ENCODE measurements around the gene PCP2. TPM values are rescaled to one million over a fixed set of nuclear protein-coding genes. Genes with fewer than 3 reads are reported as not detected.

Gene PCP2
- total RNA-seq, 1 donor from 2014 or later: not detected

DNA sequence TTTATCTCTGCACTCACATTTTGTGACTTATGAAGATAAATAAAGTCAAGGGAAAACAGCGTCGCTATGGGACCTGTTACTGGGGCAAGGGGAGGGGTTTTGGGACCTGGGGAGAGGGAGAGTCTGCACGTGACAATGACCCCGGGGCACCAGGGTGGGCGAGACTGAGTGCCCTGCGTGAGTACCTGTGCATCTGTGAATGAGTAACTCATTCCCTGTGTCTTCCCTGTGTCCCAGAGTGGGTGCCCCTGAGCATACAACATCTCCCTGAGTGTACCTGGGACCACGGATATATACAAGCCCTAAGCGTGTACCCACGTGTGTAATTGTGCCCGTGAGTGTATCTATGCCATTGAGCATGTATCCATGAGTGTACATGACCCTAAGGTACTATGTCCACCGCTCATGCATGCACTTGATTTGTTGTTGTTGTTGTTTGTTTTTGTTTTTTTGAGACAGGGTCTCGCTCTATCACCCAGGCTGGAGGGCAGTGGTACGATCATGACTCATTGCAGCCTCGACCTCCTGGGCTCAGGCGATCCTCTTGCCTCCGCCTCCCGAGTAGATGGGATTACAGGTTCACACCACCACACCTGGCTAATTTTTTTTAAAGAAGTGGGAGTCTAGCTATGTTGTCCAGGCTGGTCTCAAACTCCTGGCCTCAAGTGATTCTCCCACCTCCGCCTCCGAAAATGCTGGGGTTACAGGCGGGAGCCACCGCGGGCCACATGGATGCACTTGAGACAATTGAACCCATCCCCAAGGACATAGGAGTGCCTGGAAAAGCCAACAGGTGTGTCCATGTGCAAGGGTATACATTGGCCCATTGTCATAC is 46.5 kb upstream of the PCP2 start:
- H3K4me3 ChIP-seq: peak overlapping the region; percentile 89 to 100
- H3K27me3 ChIP-seq: no peaks in the 10 kb centered on the region
- H3K4me1 ChIP-seq: peaks cover 19% of the 10 kb centered on the region
- H3K9me3 ChIP-seq: no peaks in the 10 kb centered on the region
- no peak for TF ChIP-seq CTCF (IDR thresholded peaks at IDR 0.05)
- no peak for TF ChIP-seq POLR2A (IDR thresholded peaks at IDR 0.05)
- no peak for TF ChIP-seq POLR2AphosphoS5 (IDR thresholded peaks at IDR 0.05; ENCODE audit: insufficient read depth in 1 of 2, low read depth in 1 of 2)
- no peak for DNase-seq (ENCODE audit: extremely low spot score in 2 of 2)
- H3K36me3 ChIP-seq: peaks cover 0 to 23% of the 10 kb centered on the region in 2 donors
- intact Hi-C loops (cut with DNase I): loop anchor here (10.0 kb wide), 1 partner anchor 585 kb away; no protein-coding TSS in a partner anchor
- peak overlapping the region; percentile 91 for H3K27ac ChIP-seq

DNA sequence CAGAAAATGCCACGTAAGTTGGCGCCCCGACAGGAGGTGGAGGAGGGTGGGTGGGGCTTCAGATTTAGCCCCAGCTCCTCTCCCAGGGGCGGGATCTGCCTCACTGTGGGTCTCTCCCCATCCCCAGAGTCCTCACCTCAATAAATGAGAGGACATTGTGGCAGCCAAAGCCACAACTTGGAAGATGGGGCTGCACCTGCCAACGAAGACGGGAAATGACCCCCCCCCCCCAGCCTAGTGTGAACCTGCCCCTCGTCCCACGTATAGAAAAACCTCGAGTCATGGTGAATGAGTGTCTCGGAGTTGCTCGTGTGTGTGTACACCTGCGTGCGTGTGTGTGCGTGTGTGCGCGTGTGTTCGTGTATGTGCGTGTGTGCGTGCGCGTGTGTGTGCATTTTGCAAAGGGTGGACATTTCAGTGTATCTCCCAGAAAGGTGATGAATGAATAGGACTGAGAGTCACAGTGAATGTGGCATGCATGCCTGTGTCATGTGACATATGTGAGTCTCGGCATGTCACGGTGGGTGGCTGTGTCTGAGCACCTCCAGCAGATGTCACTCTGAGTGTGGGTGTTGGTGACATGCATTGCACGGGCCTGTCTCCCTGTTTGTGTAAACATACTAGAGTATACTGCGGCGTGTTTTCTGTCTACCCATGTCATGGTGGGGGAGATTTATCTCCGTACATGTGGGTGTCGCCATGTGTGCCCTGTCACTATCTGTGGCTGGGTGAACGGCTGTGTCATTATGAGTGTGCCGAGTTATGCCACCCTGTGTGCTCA is 45.6 kb upstream of the PCP2 start:
- Histone ChIP-seq H3K27ac (no peak overlapping the region), H3K9me3 (no peaks in the 10 kb centered on the region), H3K27me3 (no peaks in the 10 kb centered on the region), H3K4me3 (no peak overlapping the region), H3K36me3 (peaks cover 0 to 17% of the 10 kb centered on the region in 2 donors), H3K4me1 (peaks cover 19% of the 10 kb centered on the region)
- intact Hi-C loops (cut with DNase I): no loop called here
- no peak for TF ChIP-seq POLR2A (IDR thresholded peaks at IDR 0.05)
- TF ChIP-seq CTCF (IDR thresholded peaks at IDR 0.05): no peak
- no peak for TF ChIP-seq POLR2AphosphoS5 (IDR thresholded peaks at IDR 0.05; ENCODE audit: insufficient read depth in 1 of 2, low read depth in 1 of 2)
- no peak for DNase-seq (ENCODE audit: extremely low spot score in 2 of 2)

- no peak overlapping the region for H3K4me3 ChIP-seq
- no peak for DNase-seq (ENCODE audit: extremely low spot score in 2 of 2)
- H3K27me3 ChIP-seq: no peaks in the 10 kb centered on the region
- TF ChIP-seq CTCF (IDR thresholded peaks at IDR 0.05) (no peak), POLR2AphosphoS5 (IDR thresholded peaks at IDR 0.05; ENCODE audit: insufficient read depth in 1 of 2, low read depth in 1 of 2) (no peak)
- H3K27ac ChIP-seq: no peak overlapping the region
- peaks cover 19% of the 10 kb centered on the region for H3K4me1 ChIP-seq
- no peaks in the 10 kb centered on the region for H3K9me3 ChIP-seq
- intact Hi-C loops (cut with DNase I): no loop called here
- H3K36me3 ChIP-seq: peaks cover 0 to 7% of the 10 kb centered on the region in 2 donors
Measured at GRCh38 chr19:7677669-7678311, 44.3 kb upstream of the PCP2 start.

DNA sequence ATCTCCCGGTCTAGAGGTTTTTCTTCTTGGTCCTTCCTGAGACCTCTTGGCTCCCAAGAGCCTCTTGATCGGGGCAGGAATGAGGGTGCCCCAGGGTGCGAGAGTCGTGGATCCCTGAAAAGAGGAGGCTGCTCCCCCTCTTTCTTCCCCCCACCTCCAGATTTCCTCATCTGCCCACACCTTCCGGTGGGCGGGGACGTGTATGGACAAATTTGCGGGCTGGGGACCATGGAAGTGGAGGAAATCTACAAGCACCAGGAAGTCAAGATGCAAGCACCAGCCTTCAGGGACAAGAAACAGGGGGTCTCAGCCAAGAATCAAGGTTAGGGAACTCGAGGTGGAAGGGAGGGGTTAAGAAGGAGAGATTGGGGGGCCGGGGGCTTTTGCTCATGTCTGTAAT is 43.3 kb upstream of the PCP2 start, which contains the start of gene MCEMP1:
MCEMP1 (plus strand) TSS at position 237 of the 400 bp plus-strand sequence; CDS start at position 268, 31 bp downstream.
- Histone ChIP-seq H3K4me1 (peaks cover 13% of the 10 kb centered on the region), H3K36me3 (no peaks in the 10 kb centered on the region), H3K27ac (no peak within 1 kb of the TSS), H3K27me3 (no peaks in the 10 kb centered on the region), H3K4me3 (no peak within 1 kb of the TSS), H3K9me3 (no peaks in the 10 kb centered on the region)
- TF ChIP-seq CTCF (IDR thresholded peaks at IDR 0.05) (no peak), POLR2AphosphoS5 (IDR thresholded peaks at IDR 0.05; ENCODE audit: insufficient read depth in 1 of 2, low read depth in 1 of 2) (no peak), POLR2A (IDR thresholded peaks at IDR 0.05) (no peak)
- intact Hi-C loops (cut with DNase I): no loop called here
- DNase-seq (ENCODE audit: extremely low spot score in 2 of 2): no peak

Measured in vagina (tissue), 2 donors.